ENCODE results near the gene STXBP6.

The STXBP6 gene

GRCh38 chr14:24858052-24858451 is 191.9 kb downstream of the STXBP6 start:
- H3K4me3 Mint-ChIP-seq = no peak overlapping the region
- no peaks in the 10 kb centered on the region for H3K9me3 Mint-ChIP-seq
- no peaks in the 10 kb centered on the region for H3K36me3 Mint-ChIP-seq (ENCODE audit: low read depth)
- peaks cover 33% of the 10 kb centered on the region for H3K27me3 Mint-ChIP-seq
- H3K27ac Mint-ChIP-seq = no peak overlapping the region
- no peaks in the 10 kb centered on the region for H3K4me1 Mint-ChIP-seq (ENCODE audit: low read depth)

GRCh38 chr14:24857277-24857676 is 192.7 kb downstream of the STXBP6 start:
- peaks cover 33% of the 10 kb centered on the region for H3K27me3 Mint-ChIP-seq
- no peak overlapping the region for H3K27ac Mint-ChIP-seq
- no peaks in the 10 kb centered on the region for H3K9me3 Mint-ChIP-seq
- H3K4me3 Mint-ChIP-seq = no peak overlapping the region
- H3K36me3 Mint-ChIP-seq (ENCODE audit: low read depth) = no peaks in the 10 kb centered on the region
- H3K4me1 Mint-ChIP-seq (ENCODE audit: low read depth) = no peaks in the 10 kb centered on the region

- H3K27me3 Mint-ChIP-seq = peaks cover 20% of the 10 kb centered on the region
- H3K4me3 Mint-ChIP-seq = no peak overlapping the region
- H3K9me3 Mint-ChIP-seq = no peaks in the 10 kb centered on the region
- no peaks in the 10 kb centered on the region for H3K36me3 Mint-ChIP-seq (ENCODE audit: low read depth)
- H3K27ac Mint-ChIP-seq = no peak overlapping the region
- no peaks in the 10 kb centered on the region for H3K4me1 Mint-ChIP-seq (ENCODE audit: low read depth)
These were observed 196.5 kb downstream of the STXBP6 start for GRCh38 chr14:24853446-24853845.

GRCh38 chr14:24852312-24853060 is 197.5 kb downstream of the STXBP6 start:
- Mint-ChIP-seq H3K9me3 (no peaks in the 10 kb centered on the region), H3K4me1 (ENCODE audit: low read depth) (no peaks in the 10 kb centered on the region), H3K36me3 (ENCODE audit: low read depth) (no peaks in the 10 kb centered on the region), H3K27ac (no peak overlapping the region), H3K27me3 (peaks cover 23% of the 10 kb centered on the region), H3K4me3 (no peak overlapping the region)

GRCh38 chr14:24851837-24852236 is 198.1 kb downstream of the STXBP6 start:
- Mint-ChIP-seq H3K9me3 (no peaks in the 10 kb centered on the region), H3K4me1 (ENCODE audit: low read depth) (no peaks in the 10 kb centered on the region), H3K36me3 (ENCODE audit: low read depth) (no peaks in the 10 kb centered on the region), H3K27me3 (peaks cover 22% of the 10 kb centered on the region), H3K4me3 (no peak overlapping the region), H3K27ac (no peak overlapping the region)

GRCh38 chr14:24851406-24851805 is 198.5 kb downstream of the STXBP6 start:
- H3K9me3 Mint-ChIP-seq = no peaks in the 10 kb centered on the region
- no peaks in the 10 kb centered on the region for H3K36me3 Mint-ChIP-seq (ENCODE audit: low read depth)
- peaks cover 18% of the 10 kb centered on the region for H3K27me3 Mint-ChIP-seq
- H3K4me1 Mint-ChIP-seq (ENCODE audit: low read depth) = no peaks in the 10 kb centered on the region
- H3K27ac Mint-ChIP-seq = no peak overlapping the region
- H3K4me3 Mint-ChIP-seq = no peak overlapping the region

GRCh38 chr14:24850072-24850471 is 199.9 kb downstream of the STXBP6 start:
- H3K27me3 Mint-ChIP-seq = peaks cover 16% of the 10 kb centered on the region

GRCh38 chr14:24849471-24849870 is 200.5 kb downstream of the STXBP6 start:
- H3K27ac Mint-ChIP-seq = no peak overlapping the region
- H3K9me3 Mint-ChIP-seq = no peaks in the 10 kb centered on the region
- no peaks in the 10 kb centered on the region for H3K36me3 Mint-ChIP-seq (ENCODE audit: low read depth)
- no peaks in the 10 kb centered on the region for H3K4me1 Mint-ChIP-seq (ENCODE audit: low read depth)
- H3K4me3 Mint-ChIP-seq = no peak overlapping the region
- peaks cover 16% of the 10 kb centered on the region for H3K27me3 Mint-ChIP-seq

More at GRCh38 chr14:24850072-24850471, 199.9 kb downstream of the STXBP6 start:
- Mint-ChIP-seq H3K4me3 (no peak overlapping the region), H3K4me1 (ENCODE audit: low read depth) (no peaks in the 10 kb centered on the region), H3K9me3 (no peaks in the 10 kb centered on the region), H3K36me3 (ENCODE audit: low read depth) (no peaks in the 10 kb centered on the region), H3K27ac (no peak overlapping the region)

- peaks cover 16% of the 10 kb centered on the region for H3K27me3 Mint-ChIP-seq
- H3K9me3 Mint-ChIP-seq = no peaks in the 10 kb centered on the region
- H3K4me1 Mint-ChIP-seq (ENCODE audit: low read depth) = no peaks in the 10 kb centered on the region
- H3K27ac Mint-ChIP-seq = no peak overlapping the region
- no peaks in the 10 kb centered on the region for H3K36me3 Mint-ChIP-seq (ENCODE audit: low read depth)
- no peak overlapping the region for H3K4me3 Mint-ChIP-seq
These were observed 201.7 kb downstream of the STXBP6 start for GRCh38 chr14:24848102-24848790.

- Mint-ChIP-seq H3K4me3 (no peak overlapping the region), H3K27me3 (peaks cover 16% of the 10 kb centered on the region), H3K36me3 (ENCODE audit: low read depth) (no peaks in the 10 kb centered on the region), H3K4me1 (ENCODE audit: low read depth) (no peaks in the 10 kb centered on the region), H3K27ac (no peak overlapping the region), H3K9me3 (no peaks in the 10 kb centered on the region)
These were observed 202.3 kb downstream of the STXBP6 start for GRCh38 chr14:24847568-24848095.

- no peak overlapping the region for H3K4me3 Mint-ChIP-seq
These were observed 203.7 kb downstream of the STXBP6 start for GRCh38 chr14:24846261-24846660.

GRCh38 chr14:24845851-24846250 is 204.1 kb downstream of the STXBP6 start:
- Mint-ChIP-seq H3K27me3 (peaks cover 16% of the 10 kb centered on the region), H3K4me1 (ENCODE audit: low read depth) (no peaks in the 10 kb centered on the region), H3K36me3 (ENCODE audit: low read depth) (no peaks in the 10 kb centered on the region), H3K9me3 (no peaks in the 10 kb centered on the region), H3K4me3 (no peak overlapping the region), H3K27ac (no peak overlapping the region)

More at GRCh38 chr14:24846261-24846660, 203.7 kb downstream of the STXBP6 start:
- Mint-ChIP-seq H3K36me3 (ENCODE audit: low read depth) (no peaks in the 10 kb centered on the region), H3K27me3 (peaks cover 16% of the 10 kb centered on the region), H3K27ac (no peak overlapping the region), H3K9me3 (no peaks in the 10 kb centered on the region), H3K4me1 (ENCODE audit: low read depth) (no peaks in the 10 kb centered on the region)

GRCh38 chr14:24844011-24844410 is 205.9 kb downstream of the STXBP6 start:
- Mint-ChIP-seq H3K4me3 (no peak overlapping the region), H3K4me1 (ENCODE audit: low read depth) (no peaks in the 10 kb centered on the region)

GRCh38 chr14:24843494-24843893 is 206.5 kb downstream of the STXBP6 start:
- Mint-ChIP-seq H3K4me1 (ENCODE audit: low read depth) (no peaks in the 10 kb centered on the region), H3K4me3 (no peak overlapping the region), H3K36me3 (ENCODE audit: low read depth) (no peaks in the 10 kb centered on the region), H3K27me3 (peaks cover 16% of the 10 kb centered on the region), H3K27ac (no peak overlapping the region), H3K9me3 (no peaks in the 10 kb centered on the region)

More at GRCh38 chr14:24844011-24844410, 205.9 kb downstream of the STXBP6 start:
- no peak overlapping the region for H3K27ac Mint-ChIP-seq
- peaks cover 14% of the 10 kb centered on the region for H3K27me3 Mint-ChIP-seq
- H3K36me3 Mint-ChIP-seq (ENCODE audit: low read depth) = no peaks in the 10 kb centered on the region
- no peaks in the 10 kb centered on the region for H3K9me3 Mint-ChIP-seq

- Mint-ChIP-seq H3K4me1 (ENCODE audit: low read depth) (no peaks in the 10 kb centered on the region), H3K27ac (no peak overlapping the region), H3K36me3 (ENCODE audit: low read depth) (no peaks in the 10 kb centered on the region), H3K27me3 (peaks cover 6% of the 10 kb centered on the region), H3K4me3 (no peak overlapping the region), H3K9me3 (no peaks in the 10 kb centered on the region)
These were observed 209.6 kb downstream of the STXBP6 start for GRCh38 chr14:24840204-24840893.

Measured in stimulated activated naive CD8-positive, alpha-beta T cell treated with anti-CD3 and anti-CD28 coated beads, Interleukin-15, Interleukin-2, amounts not matched to agents 100 ng/mL and 50 ng/mL, for 24 hours (primary cell).